ENCODE data around the gene CCR4. TPM values are rescaled to one million over a fixed set of nuclear protein-coding genes. Genes with fewer than 3 reads are reported as not detected.

CCR4 gene
- total and polyA plus RNA-seq, 2 donors (not counting 1 experiment from before 2014, with no cell fraction given), result not detected

DNA sequence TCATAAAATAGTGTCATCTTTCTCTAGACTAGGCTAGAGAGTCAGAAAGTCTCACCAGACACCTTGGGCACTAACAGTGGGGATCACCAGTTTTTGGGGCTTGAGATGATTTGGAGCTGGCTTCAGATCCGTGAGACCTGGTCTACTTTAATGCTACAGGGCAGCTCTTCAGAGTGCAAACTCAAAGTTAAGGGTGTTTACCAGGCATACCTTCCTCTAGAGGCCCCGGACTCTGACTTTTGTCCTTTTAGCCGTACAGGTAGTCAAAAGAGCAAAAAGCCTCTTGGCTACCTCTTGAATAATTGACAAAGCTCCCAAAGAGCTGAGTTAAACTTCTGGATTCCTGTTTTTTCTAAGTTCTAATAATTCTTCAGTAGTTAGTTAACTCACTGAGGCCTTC lies 41.4 kb upstream of the CCR4 start:
- no peak overlapping the region for H3K4me2 ChIP-seq (ENCODE audit: extremely low read depth, insufficient read depth, low read length)

DNA sequence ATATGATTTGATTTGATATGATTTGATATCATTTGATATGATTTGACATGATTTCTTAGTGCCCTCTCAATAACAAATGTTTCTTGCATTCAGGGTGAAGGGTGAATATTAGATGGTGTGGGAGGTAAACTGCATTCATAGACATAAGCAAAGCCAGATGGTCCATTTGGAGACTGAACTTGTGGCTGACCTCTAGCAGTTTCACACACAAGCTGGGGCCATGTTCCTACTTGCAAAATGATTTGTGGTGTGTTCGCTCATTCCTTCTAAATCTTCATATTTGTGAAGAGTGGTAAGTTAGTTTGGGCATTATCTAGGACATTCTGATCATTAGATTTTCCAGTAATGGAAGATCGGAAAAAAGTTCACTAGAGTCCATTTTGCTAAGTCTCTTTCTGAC lies 40.5 kb upstream of the CCR4 start:
- no peaks in the 10 kb centered on the region for H3K36me3 ChIP-seq (ENCODE audit: control insufficient read depth, insufficient read depth, low read length)
- no peaks in the 10 kb centered on the region for H3K27me3 ChIP-seq (ENCODE audit: control insufficient read depth, insufficient read depth, low read length)
- H2AFZ ChIP-seq (ENCODE audit: low read length), result no peak overlapping the region
- no peaks in the 10 kb centered on the region for H3K4me1 ChIP-seq (ENCODE audit: control insufficient read depth, extremely low read depth, insufficient read depth, low read length)
- H4K20me1 ChIP-seq (ENCODE audit: control insufficient read depth, extremely low read depth, insufficient read depth, low read length), result no peaks in the 10 kb centered on the region
- no peaks in the 10 kb centered on the region for H3K79me2 ChIP-seq (ENCODE audit: control insufficient read depth, insufficient read depth, low read length)
- H3K4me3 ChIP-seq (replicated peaks in 1 of 4; ENCODE audit: control extremely low read depth in 1 of 4, insufficient read depth in 1 of 4, low read depth in 3 of 4, low read length in 4 of 4), result no peak overlapping the region
- TF ChIP-seq, protein P1, sequence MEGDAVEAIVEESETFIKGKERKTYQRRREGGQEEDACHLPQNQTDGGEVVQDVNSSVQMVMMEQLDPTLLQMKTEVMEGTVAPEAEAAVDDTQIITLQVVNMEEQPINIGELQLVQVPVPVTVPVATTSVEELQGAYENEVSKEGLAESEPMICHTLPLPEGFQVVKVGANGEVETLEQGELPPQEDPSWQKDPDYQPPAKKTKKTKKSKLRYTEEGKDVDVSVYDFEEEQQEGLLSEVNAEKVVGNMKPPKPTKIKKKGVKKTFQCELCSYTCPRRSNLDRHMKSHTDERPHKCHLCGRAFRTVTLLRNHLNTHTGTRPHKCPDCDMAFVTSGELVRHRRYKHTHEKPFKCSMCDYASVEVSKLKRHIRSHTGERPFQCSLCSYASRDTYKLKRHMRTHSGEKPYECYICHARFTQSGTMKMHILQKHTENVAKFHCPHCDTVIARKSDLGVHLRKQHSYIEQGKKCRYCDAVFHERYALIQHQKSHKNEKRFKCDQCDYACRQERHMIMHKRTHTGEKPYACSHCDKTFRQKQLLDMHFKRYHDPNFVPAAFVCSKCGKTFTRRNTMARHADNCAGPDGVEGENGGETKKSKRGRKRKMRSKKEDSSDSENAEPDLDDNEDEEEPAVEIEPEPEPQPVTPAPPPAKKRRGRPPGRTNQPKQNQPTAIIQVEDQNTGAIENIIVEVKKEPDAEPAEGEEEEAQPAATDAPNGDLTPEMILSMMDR (conservative IDR thresholded peaks at IDR 0.05 in 1 of 2, IDR thresholded peaks at IDR 0.05 in 1 of 2; ENCODE audit: low read depth in 1 of 2, low read length in 2 of 2), result no peak
- no peak for TF ChIP-seq EZH2 (IDR thresholded peaks at IDR 0.05; ENCODE audit: low read length, missing control alignments)
- no peak overlapping the region for H3K4me2 ChIP-seq (ENCODE audit: extremely low read depth, insufficient read depth, low read length)
- no peaks in the 10 kb centered on the region for H3K9me3 ChIP-seq (ENCODE audit: control insufficient read depth, insufficient read depth, low read depth, low read length)
- H3K27ac ChIP-seq (ENCODE audit: insufficient read depth, low read length), result no peak overlapping the region
- peak; percentile 18 to 42 for DNase-seq (ENCODE audit: low read depth in 2 of 2)
- H3K9ac ChIP-seq (ENCODE audit: insufficient read depth, low read length), result no peak overlapping the region

More for the DNA sequence above, 41.4 kb upstream of the CCR4 start:
- no peaks in the 10 kb centered on the region for H3K27me3 ChIP-seq (ENCODE audit: control insufficient read depth, insufficient read depth, low read length)
- H3K4me3 ChIP-seq (replicated peaks in 1 of 4; ENCODE audit: control extremely low read depth in 1 of 4, insufficient read depth in 1 of 4, low read depth in 3 of 4, low read length in 4 of 4), result no peak overlapping the region
- H3K9me3 ChIP-seq (ENCODE audit: control insufficient read depth, insufficient read depth, low read depth, low read length), result no peaks in the 10 kb centered on the region
- H3K4me1 ChIP-seq (ENCODE audit: control insufficient read depth, extremely low read depth, insufficient read depth, low read length), result no peaks in the 10 kb centered on the region
- TF ChIP-seq, protein P1 (conservative IDR thresholded peaks at IDR 0.05 in 1 of 2, IDR thresholded peaks at IDR 0.05 in 1 of 2; ENCODE audit: low read depth in 1 of 2, low read length in 2 of 2), result no peak
- no peak for TF ChIP-seq EZH2 (IDR thresholded peaks at IDR 0.05; ENCODE audit: low read length, missing control alignments)
- H2AFZ ChIP-seq (ENCODE audit: low read length), result no peak overlapping the region
- H3K27ac ChIP-seq (ENCODE audit: insufficient read depth, low read length), result no peak overlapping the region
- H3K36me3 ChIP-seq (ENCODE audit: control insufficient read depth, insufficient read depth, low read length), result no peaks in the 10 kb centered on the region
- no peaks in the 10 kb centered on the region for H4K20me1 ChIP-seq (ENCODE audit: control insufficient read depth, extremely low read depth, insufficient read depth, low read length)
- no peaks in the 10 kb centered on the region for H3K79me2 ChIP-seq (ENCODE audit: control insufficient read depth, insufficient read depth, low read length)
- no peak for DNase-seq (ENCODE audit: low read depth in 2 of 2)
- H3K9ac ChIP-seq (ENCODE audit: insufficient read depth, low read length), result no peak overlapping the region

DNA sequence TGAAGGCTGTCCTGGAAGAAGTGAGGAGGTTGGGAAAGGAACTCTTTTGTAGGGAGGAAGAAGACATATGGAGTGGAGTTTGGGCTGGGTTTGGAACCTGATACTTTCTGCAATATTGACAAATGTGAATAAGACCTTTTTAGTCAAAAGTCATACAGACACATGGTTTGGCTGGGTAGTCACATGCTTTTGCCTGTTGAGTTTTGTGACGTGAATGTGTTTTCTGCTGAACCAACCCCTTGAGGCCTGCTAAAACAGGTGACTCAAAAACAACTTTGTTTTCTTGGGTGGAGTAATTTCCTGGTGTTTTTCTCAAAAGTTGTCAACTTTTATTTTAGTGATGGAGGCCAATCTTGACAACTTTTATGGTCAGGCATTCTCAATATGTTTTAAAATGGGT lies 39.4 kb upstream of the CCR4 start:
- TF ChIP-seq EZH2 (IDR thresholded peaks at IDR 0.05; ENCODE audit: low read length, missing control alignments), result no peak
- no peak overlapping the region for H3K27ac ChIP-seq (ENCODE audit: insufficient read depth, low read length)
- no peaks in the 10 kb centered on the region for H3K27me3 ChIP-seq (ENCODE audit: control insufficient read depth, insufficient read depth, low read length)
- H3K9me3 ChIP-seq (ENCODE audit: control insufficient read depth, insufficient read depth, low read depth, low read length), result no peaks in the 10 kb centered on the region
- no peak for DNase-seq (ENCODE audit: low read depth in 2 of 2)
- no peaks in the 10 kb centered on the region for H3K4me1 ChIP-seq (ENCODE audit: control insufficient read depth, extremely low read depth, insufficient read depth, low read length)
- H4K20me1 ChIP-seq (ENCODE audit: control insufficient read depth, extremely low read depth, insufficient read depth, low read length), result no peaks in the 10 kb centered on the region
- no peak overlapping the region for H3K4me2 ChIP-seq (ENCODE audit: extremely low read depth, insufficient read depth, low read length)
- H3K4me3 ChIP-seq (replicated peaks in 1 of 4; ENCODE audit: control extremely low read depth in 1 of 4, insufficient read depth in 1 of 4, low read depth in 3 of 4, low read length in 4 of 4), result no peak overlapping the region
- H2AFZ ChIP-seq (ENCODE audit: low read length), result no peak overlapping the region
- no peak overlapping the region for H3K9ac ChIP-seq (ENCODE audit: insufficient read depth, low read length)
- no peaks in the 10 kb centered on the region for H3K36me3 ChIP-seq (ENCODE audit: control insufficient read depth, insufficient read depth, low read length)
- no peaks in the 10 kb centered on the region for H3K79me2 ChIP-seq (ENCODE audit: control insufficient read depth, insufficient read depth, low read length)
